RPMI7951 (cell line): ENCODE measurements around the gene RBKS. TPM values are rescaled to one million over a fixed set of nuclear protein-coding genes. Genes with fewer than 3 reads are reported as not detected.
"Not testable (repeated sequence)": the region's sequence is repeated elsewhere in the genome, so short reads cannot be mapped to it uniquely, and the experiment has no call there.

Experiments
- DNase-seq: peaks from one replicate; pipeline ENCODE4 v3.0.0-alpha.2; 2012; ENCODE audit warnings: low read depth
- total RNA-seq: library from RNA; depleted of rRNA; stranded (reverse); fragments of >200 nt; shearing (Covaris generic); gene quantifications from 2 replicates; pipeline ENCODE4 v1.2.3, GENCODE V29; 2014

The RBKS gene
- total RNA-seq, 1 experiment from 2014 or later, result 1.8 TPM

DNA sequence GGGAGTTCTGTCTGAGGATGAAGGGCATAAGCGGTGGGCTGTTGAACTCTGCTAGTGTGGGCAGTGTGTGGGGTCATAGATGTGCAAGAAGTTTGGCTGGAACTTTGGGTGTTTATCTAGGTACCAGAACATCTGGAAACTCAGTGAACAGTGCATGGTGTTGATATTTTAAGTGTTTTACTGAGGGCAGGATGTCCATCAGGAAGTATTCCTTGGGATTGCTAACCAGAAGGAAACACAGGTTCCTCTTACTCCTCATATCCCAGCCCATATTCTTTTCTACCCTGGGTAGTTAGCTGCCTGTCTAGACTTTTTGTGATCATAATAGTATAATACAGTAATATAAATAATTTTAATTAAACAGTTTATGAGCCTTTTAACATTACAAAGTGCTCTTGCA, 15.9 kb upstream of the RBKS start:
- no peak for DNase-seq

DNA sequence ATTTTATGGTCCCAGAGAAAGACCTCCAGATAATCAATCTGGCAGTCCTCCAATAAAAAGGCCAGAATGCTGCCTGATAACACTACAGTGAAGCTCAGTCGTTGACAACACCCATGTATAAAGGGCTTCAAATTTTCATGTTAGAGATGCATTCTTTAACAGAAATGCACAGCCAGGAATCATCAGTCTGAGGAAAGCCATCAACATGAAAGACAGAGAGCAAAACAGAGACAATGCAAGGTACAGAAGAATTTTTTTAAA, 14.1 kb upstream of the RBKS start:
- DNase-seq, result no peak

DNA sequence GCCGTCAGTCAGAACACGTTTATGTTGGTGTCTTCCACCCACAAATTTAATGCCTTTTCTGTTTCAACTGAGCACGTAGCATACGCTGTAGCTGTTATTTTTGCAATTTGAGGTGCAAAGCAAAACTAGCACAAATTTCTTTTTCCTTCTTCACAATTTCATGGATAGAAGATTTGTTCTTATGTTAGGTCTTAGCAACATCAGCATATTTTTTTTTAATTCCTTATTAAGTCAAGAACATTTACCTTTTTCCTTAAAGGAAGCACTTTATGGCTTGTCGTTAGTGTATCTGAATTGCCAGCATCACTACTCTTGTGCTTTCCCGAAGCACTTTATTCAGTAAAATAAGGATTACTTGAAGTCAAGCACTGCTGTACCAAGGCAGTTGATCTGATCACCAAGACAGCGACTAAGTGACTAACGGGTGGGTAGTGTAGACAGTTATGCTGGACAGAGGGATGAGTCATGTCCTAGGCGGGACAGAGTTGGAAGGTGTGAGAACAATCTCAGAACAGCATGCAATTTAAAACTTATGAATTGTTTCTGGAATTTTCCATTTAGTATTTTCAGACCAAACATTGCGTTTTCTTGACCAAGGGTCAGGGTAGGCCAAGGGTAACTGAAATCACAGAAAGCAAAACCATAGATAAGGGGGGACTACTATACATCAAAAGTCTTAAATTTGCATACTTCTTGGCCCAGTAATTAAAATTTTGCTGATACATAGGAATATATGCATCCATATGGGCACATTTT, 13.6 kb upstream of the RBKS start:
- DNase-seq, result peak; percentile 85

DNA sequence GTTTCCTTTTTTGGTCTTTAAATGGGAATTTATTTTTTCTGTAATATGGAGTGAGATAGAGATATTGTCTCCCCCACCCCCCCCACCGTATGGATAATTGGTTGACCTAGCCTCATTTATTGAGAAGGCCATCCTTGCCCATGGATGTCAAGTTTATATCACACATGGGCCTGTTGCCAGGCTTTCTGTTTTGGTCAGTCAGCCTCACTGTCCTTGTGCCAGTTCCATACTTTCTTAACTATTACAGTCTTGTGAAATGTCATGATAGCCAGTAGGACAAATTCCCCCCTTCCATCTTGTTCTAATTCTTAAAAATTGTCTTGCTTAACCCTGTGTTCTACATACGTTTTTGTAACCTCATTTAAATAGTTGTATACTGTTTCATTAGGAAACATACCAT, 12.8 kb upstream of the RBKS start:
- no peak for DNase-seq

DNA sequence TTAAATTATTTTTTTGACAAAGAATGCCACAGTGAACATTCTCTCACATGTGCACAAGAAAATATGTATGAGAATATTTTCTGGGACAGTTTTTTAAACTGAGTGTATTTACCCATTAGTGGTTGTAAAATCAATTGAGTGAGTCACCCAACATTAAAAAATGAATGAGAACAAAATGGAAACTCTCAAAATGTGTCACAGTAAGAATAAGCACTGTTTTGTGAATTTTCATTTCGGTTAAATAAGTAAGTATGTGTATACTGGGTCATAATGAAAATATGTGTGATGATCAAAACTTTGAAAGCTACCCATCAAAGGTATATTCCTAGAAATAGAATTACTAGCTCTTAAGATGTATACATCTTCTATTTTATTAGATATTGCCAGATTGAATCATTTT, 11.9 kb upstream of the RBKS start:
- DNase-seq, result no peak

DNA sequence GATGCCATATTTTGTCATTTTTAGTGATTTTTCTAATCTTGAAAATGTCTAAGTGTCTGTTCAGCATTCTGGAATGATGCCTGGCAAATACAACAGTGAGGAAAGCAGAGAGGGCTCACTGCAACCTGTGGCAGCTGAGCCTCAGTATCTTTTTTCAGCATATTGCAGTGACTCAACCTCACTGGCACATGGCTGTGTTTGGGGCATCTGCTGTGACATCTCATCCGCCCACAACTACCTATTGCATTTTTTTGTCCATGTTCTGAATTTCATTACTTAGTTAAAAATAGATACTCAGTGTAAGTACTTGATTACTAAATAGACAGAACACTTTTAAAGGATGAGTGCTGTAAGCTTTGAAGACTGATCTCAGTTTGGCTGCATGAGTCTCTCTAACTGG, 11.0 kb upstream of the RBKS start:
- DNase-seq, result peak; percentile 53

DNA sequence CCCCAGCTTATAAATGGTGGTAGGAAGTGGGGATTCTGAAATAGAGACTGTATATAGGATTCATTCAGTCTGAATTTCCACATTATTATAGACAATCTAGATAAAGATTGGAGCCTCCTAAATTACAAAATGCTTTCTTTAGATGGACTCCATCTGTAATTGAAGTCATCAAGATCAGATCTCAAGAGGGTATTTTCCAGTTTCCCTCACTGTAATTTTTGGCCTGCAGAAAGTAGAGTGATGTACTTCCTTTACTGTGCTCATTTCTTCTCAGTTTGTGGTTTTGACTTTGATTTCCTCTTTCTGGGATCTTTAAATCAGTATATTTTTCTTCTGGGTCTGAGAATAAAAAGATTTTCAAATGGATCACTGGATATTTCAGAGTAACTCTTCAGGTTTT, 7.5 kb upstream of the RBKS start:
- DNase-seq, result no peak

DNA sequence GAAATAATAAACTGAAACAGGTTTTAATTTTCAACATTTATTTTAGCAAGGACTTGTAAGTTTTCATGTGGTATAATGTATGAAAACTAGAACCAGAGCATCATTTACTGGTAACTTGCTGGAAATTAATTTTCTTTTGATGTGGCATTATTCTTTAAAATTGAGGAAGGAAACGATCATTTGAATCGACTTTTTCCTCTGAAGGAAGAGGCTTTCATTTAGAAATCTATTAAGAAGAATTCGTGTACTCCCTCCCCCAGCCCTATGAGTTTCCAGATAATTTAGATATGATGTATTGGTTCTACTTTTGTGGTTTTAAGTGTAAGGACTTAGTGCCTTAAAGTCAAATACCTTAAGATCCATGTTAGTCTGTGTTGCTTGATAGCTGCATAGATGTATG, 2.8 kb upstream of the RBKS start:
- no peak for DNase-seq

DNA sequence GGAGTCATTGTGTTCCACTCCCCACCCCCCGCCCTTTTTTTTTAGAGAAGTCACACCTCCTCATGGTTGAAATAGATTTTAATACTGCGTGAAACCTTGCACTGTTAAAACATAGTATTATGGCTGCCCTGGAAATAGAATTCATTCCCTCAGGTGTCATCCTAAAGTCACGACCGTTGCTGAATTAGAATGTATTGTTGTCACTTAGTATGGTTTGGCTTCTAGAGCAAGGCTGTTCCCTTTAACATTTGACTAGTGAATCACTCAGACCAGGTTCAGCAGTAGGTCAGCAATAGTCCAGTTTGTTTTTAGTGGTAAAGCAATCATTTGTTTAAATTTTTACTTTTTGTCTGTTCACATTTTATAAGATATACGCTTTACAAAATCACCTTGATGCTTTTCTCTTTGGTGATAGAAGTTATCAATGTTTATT, 1.5 kb upstream of the RBKS start:
- peak; percentile 23 for DNase-seq

DNA sequence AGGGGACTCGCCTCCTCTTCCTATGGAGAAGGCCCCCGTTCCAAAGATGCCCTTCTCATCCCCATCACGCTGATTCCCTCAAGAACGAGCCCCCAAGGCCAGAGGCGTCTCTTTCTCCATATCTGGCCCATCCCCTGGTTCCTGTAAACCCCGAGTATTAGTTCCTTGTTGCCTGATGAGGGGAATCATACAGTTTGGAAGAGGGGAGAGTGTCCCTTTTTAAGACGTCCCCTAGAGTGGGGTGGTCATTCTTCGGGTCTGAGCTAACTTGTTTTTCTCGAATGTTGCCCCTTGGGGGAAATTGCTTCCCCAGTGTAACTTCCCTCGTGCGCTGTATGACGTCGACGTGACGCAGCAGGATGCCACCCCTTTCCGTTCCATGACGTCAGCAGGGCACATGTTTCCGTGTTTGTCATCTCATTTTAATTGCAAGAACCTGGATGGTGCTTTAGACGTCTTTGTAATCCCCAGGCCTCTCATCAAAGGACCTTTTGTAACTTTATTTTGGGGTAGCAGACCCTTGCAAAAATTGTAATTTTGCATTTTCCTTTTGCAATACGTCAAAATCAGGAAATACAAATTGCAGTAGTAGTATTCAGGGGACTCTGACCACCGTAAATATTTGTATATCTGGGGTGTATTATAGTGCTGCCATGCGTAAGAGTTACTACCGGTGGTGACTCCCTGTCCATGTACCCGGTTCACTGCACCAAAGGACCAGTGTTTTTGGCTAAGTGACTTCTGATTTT, 911 bp upstream of the RBKS start:
- DNase-seq, result peak; percentile 78

DNA sequence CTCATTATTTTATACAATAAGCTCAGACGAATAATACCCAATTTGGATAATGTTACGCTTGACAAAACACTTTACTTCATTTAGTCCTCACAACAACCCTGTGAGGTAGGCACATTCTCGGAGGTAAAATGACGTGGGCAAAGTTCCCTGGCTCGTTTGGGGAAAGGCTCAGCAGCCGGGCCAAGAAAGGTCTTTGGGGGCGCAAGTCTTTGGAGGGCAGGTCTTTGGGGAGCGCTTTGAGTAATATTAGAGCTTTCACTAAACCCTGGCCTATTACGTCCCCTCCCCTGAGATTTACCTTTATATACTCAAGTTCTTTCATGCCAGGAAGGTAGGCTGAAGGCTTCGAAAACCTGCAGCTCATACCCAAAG, 427 bp downstream of the RBKS start:
- no peak for DNase-seq

DNA sequence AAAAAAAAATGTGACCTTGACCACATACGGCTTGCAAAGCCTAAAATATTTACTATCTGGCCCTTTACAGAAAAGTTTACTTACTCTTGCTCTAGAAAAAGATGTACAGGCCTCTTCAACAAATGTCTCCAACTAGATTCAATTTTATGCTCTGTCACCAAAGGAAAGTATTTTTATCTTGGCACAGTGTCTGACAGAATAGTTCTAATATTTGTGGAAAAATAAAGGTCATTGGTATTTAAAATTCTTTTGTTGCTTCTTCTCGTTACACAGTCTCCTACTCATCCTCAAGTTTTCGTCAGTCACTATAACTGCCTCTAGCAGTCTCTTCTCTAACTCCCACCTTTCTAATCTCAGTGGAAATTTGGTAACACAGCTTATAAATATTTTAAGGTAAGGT, 1.4 kb downstream of the RBKS start:
- no peak for DNase-seq

DNA sequence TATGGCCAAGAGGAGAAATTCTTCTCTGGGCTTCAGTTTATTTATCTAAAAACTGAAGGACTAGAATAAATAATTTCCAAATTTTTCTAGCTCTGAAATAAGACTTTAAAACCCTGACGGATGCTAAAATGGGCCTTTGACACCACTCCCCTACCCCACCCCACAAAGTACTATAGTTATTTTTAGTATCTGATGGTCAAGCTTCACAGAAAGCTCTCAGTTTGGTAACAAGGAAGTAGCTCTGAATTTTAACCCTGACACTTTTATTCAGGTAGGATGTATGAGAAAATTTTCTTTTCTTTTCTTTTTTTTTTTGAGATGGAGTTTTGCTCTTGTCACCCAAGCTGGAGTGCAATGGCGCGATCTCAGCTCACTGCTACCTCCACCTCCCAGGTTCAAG, 2.4 kb downstream of the RBKS start:
- no peak for DNase-seq

DNA sequence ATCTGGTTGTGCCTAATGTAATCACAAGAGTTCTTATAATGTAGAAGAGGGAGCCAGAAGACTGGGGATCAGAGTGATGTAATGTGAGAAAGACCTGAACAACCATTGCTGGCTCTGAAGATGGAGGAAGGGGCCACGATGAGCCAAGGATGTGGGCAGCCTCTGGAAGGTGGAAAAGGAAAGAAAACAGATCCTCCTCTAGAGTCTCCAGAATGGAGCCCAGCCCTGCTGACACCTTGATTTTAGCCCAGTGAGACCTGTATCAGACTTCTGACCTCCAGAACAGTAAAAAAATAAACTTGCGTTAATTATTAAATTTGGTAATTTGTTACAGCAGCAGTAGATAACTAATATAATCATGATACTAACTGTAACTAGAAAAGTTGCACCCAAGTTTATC, 3.1 kb downstream of the RBKS start:
- no peak for DNase-seq

DNA sequence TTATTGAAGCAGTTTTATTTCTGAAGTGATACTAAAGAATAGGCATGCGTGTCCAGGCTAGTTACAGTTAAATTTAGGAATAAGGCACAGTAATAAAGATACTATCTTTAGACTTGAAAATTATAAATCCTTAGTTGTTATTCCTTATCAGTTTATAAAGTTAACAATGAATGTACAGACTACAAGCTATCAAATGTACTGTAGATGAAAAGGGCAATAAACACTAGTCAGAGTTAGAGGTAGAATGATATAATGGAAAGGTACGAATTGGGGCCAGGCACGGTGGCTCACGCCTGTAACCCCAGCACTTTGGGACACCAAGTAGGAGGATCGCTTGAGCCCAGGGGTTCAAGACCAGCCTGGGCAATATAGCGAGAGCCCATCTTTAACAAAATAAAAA, 3.9 kb downstream of the RBKS start:
- DNase-seq, result no peak

DNA sequence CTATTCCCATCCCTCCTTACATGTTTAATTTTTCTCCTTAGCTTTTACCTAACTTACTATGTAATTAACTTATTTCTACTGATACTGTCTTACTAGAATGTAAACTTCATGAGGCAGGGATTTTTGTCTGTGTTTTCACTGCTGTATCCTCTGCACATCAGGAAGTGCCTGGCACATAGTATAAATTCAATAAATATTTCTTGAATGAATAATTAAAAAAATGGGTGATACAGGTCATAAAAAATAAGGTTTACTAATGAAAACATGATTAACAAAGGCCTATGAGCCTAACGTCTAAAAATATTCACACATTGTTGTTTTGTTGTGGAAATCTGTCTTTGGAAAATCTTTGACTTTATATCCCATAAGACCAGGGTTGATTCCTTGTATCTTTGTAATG, 4.5 kb downstream of the RBKS start:
- no peak for DNase-seq

DNA sequence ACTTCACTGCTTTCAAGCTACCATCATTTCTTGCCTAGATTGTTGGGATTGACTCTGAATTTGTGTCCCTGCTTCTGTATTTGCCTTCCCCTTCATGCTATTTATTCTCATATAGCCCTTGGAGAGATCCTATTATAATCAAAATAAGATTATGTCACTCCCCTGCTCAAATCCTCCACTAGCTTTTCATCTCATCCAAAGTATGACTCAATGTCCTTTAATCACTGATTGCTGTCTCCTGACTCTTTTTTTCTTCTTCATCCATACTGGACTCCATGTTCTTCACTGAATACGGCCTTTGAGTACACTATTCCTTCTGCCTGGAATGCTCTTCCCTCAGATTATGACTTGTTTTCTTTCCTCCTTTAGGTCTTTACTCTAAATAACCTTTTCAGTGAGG, 5.0 kb downstream of the RBKS start:
- peak; percentile 24 for DNase-seq

DNA sequence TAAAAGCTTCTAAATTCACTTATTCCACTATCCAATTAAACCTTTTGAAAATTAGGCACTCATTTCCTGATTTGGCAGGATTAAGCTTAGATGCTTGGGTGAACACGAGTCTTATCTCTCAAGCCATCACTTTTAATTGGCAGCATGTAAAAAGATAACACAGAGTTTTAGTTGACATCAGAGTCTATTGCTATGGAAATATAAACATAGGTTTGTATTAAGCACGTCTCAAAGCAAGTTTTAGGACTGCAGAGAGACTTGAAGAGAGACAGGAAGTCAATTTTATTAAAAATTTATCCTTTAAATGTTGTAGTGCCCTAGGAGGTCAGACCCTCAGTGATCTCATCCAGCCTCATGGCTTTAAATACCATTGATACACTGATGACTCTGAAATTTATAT, 5.6 kb downstream of the RBKS start:
- peak; percentile 36 for DNase-seq

DNA sequence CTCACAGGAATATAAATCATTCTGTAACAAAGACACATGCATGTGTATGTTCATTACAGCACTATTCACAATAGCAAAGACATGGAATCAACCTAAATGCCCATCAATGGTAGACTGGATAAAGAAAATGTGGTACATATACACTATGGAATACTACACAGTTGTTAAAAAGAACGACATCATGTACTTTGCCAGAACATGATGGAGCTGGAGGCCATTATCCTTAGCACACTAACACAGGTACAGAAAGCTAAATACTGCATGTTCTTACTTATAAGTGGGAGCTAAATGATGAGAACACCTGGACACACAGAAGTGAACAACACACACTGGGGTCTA, 7.6 kb downstream of the RBKS start:
- DNase-seq, result not testable (repeated sequence)

DNA sequence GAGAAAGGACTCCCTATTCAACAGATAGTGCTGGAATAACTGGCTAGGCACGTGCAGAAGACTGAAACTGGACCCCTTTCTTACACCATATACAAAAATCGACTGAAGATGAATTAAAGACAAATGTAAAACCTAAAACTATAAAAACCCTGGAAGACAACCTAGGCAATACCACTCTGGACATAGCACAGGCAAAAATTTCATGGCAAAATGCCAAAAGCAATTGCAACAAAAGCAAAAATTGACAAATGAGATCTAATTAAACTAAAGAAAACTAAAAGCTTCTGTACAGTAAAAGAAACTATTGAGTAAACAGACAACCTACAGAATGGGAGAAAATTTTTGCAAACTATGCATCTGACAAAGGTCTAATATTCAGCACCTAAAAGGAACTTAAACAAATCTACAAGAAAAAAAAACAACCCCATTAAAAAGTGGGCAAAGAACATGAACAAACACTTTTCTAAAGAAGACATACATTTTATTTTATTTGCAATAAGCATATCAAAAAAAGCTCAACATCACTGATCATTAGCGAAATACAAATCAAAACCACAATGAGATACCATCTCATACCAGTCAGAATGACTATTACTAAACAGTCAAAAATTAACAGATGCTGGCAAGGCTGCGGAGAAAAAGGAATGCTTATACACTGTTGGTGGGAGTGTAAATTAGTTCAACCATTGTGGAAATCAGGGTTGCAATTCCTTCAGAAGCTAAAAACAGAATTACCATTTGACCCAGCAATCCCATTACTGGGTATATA, 8.2 kb downstream of the RBKS start:
- peak; percentile 40 for DNase-seq

DNA sequence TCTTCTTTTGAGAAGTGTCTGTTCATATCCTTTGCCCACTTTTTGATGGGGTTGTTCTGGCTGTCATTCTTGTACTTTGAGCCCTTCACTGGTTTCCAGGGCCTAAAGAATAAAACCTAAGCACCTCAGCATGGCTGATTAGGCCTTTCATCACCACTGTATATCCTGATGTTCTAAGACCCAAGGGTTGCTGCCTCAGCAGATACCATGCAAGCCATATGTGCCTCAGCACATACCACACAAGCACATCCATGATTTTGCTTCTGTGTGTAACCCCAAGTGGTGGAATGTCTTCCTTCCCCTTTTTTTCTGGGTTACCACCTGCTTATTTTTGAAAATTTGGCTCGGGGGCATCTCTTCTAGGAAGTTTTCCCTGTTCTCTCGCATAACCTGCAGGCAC, 11.4 kb downstream of the RBKS start:
- no peak for DNase-seq

DNA sequence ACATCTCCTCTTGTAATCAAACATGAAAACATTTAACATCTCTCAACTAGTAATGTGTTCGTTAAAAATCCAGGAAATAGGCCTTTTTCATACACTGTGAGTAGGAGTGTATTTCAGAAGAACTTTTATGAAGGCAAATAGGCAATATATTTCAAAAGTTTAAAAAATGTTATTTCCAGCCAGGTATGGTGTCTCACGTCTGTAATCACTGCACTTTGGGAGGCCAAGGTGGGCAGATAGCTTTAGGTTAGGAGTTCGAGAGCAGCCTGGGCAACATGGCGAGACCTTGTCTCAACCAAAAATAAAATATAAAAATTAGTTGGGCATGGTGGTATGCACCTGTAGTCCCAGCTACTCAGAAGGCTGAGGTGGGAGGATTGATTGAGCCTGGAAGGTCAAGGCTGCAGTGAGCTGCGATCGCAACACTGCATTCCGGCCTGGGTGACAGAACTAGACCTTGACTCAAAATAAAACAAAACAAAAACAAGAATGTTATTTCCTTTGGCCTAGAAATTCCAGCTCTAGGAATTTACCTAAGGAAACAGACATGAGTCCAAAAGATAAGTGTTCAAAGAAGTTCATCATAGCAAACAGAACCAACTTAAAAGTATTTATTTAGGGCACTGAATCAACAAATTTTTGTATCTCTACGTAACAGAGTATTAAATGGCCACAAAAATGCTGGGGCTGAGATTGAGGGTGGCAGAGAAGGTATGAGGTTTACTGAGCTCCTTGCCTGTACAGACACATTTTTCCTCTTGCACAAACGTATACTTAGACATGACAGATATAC, 14.9 kb downstream of the RBKS start:
- no peak for DNase-seq
